ENCODE data around the gene RUSC2. TPM values are rescaled to one million over a fixed set of nuclear protein-coding genes. Genes with fewer than 3 reads are reported as not detected.

RUSC2 gene
- total and polyA plus RNA-seq, 3 donors from 2014 or later = 28.7 to 78.1 (median 32.3) TPM

DNA sequence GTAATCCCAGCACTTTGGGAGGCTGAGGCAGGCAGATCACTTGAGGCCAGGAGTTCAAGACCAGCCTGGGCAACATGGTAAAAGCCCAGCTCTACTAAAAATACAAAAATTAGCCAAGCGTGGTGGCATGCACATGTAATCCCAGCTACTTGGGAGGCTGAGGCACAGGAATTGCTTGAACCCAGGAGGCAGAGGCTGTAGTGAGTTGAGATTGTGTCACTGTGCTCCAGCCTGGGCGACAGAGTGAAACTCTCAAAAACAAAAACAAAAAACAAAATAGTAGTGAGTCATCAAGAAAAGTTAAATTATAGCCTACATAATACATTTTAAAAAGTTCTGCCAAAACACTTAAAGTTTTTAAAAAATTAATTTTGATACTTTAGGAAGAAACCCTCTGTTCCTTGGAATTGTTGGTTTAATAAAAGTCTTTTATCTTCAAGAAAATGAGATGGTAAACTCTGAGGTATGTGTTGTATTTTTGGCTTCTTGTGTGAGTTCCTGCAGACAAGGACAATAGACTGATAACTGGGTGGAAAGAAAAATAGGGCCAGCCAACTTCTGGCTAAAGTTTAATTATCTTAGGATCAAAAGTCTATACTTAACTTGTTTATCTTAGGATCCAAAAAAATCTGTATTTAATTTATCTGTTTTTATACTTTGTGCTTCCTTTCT, 9.3 kb downstream of the RUSC2 start:
- no peaks in the 10 kb centered on the region for H3K4me1 ChIP-seq
- no peaks in the 10 kb centered on the region for H3K27me3 ChIP-seq
- 60 to 80% methylated on average over 2 of the region's 2 CpGs for WGBS, 2 donors
- H3K9me3 ChIP-seq = no peaks in the 10 kb centered on the region
- intact Hi-C loops (cut with DNase I; ENCODE audit: low total_unique reads) = no loop called here
- H3K36me3 ChIP-seq (ENCODE audit: low read depth, missing control alignments) = no peaks in the 10 kb centered on the region
- no peak for DNase-seq
- H3K4me3 ChIP-seq = no peak overlapping the region
- peak overlapping the region in 1 of 2 donors; percentile 68 for H3K27ac ChIP-seq
- TF ChIP-seq POLR2A (IDR thresholded peaks at IDR 0.05) = no peak
- TF ChIP-seq, protein P1, sequence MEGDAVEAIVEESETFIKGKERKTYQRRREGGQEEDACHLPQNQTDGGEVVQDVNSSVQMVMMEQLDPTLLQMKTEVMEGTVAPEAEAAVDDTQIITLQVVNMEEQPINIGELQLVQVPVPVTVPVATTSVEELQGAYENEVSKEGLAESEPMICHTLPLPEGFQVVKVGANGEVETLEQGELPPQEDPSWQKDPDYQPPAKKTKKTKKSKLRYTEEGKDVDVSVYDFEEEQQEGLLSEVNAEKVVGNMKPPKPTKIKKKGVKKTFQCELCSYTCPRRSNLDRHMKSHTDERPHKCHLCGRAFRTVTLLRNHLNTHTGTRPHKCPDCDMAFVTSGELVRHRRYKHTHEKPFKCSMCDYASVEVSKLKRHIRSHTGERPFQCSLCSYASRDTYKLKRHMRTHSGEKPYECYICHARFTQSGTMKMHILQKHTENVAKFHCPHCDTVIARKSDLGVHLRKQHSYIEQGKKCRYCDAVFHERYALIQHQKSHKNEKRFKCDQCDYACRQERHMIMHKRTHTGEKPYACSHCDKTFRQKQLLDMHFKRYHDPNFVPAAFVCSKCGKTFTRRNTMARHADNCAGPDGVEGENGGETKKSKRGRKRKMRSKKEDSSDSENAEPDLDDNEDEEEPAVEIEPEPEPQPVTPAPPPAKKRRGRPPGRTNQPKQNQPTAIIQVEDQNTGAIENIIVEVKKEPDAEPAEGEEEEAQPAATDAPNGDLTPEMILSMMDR (IDR thresholded peaks at IDR 0.05) = no peak

DNA sequence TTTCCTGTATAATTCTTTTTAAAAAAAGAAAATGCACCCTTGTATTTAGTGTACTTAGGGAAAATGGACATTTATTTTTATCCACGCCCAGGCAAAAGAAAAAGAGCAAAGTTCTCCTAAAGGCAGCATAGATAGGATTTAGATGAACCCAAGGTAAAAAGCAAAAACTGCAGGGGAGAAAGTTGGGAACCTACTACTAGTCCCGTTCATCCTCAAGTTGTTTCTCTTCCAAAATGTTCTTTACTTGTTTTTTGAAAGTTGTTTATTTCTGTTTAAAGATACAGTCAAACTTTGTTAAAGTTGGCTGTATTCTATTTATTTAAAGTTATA, 9.8 kb downstream of the RUSC2 start:
- DNase-seq = no peak
- Histone ChIP-seq H3K36me3 (ENCODE audit: low read depth, missing control alignments) (no peaks in the 10 kb centered on the region), H3K9me3 (no peaks in the 10 kb centered on the region), H3K27me3 (no peaks in the 10 kb centered on the region), H3K27ac (peak overlapping the region in 1 of 2 donors; percentile 68), H3K4me3 (no peak overlapping the region), H3K4me1 (no peaks in the 10 kb centered on the region)
- WGBS, 2 donors = 57 to 59% methylated on average over 2 of the region's 2 CpGs
- TF ChIP-seq POLR2A (IDR thresholded peaks at IDR 0.05) = no peak
- TF ChIP-seq, protein P1 (IDR thresholded peaks at IDR 0.05) = no peak
- intact Hi-C loops (cut with DNase I; ENCODE audit: low total_unique reads) = no loop called here

DNA sequence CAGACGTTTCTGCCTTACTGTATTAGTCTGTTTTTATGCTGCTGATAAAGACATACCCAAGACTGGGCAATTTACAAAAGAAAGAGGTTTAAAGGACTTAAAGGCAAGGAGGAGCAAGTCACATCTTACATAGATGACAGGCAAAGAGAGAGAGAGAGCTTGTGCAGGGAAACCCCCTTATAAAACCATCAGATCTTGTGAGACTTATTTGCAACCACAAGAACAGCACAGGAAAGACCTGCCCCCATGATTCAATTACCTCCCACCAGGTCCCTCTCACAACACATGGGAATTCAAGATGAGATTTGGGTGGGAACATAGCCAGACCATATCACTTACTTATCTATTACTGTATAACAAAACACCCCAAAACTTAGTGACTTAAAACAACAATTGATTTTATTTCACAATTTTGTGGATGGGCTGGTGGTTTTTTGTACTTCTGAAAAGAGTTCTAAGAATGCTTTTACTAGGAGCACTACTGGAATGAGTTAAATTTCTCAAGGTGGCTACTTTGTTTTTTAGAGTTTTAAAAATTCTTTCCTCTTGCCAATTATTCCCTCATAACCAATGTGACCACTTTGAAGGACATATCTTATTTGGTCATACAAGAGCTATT, 10.3 kb downstream of the RUSC2 start:
- H3K4me1 ChIP-seq = no peaks in the 10 kb centered on the region
- TF ChIP-seq, protein P1 (IDR thresholded peaks at IDR 0.05) = no peak
- no peak for TF ChIP-seq POLR2A (IDR thresholded peaks at IDR 0.05)
- intact Hi-C loops (cut with DNase I; ENCODE audit: low total_unique reads) = no loop called here
- H3K27me3 ChIP-seq = no peaks in the 10 kb centered on the region
- H3K4me3 ChIP-seq = no peak overlapping the region
- 41 to 42% methylated on average over 1 of the region's 1 CpG for WGBS, 2 donors
- H3K27ac ChIP-seq = peak overlapping the region in 1 of 2 donors; percentile 68
- no peaks in the 10 kb centered on the region for H3K36me3 ChIP-seq (ENCODE audit: low read depth, missing control alignments)
- H3K9me3 ChIP-seq = no peaks in the 10 kb centered on the region
- DNase-seq = no peak

DNA sequence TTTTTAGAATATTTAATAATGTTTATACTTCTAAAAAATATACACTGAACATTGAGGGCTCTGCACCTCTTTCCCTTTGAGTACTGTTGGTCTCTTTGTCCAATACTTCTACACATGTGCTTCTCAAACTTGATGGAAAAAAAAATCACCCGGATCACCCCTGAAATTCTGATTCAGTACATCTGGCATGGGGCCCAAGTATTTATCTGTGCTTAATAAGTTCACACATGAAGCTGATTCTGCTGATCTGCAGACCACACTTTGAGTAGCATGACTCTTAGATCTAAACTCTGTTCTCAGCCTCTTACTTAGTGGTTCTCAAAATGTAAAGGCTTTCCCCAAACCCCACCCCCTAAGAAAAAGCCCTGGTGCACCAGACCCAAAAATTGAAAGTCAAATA, 12.0 kb downstream of the RUSC2 start:
- Histone ChIP-seq H3K9me3 (no peaks in the 10 kb centered on the region), H3K27ac (no peak overlapping the region), H3K4me3 (no peak overlapping the region), H3K27me3 (no peaks in the 10 kb centered on the region), H3K4me1 (no peaks in the 10 kb centered on the region), H3K36me3 (ENCODE audit: low read depth, missing control alignments) (no peaks in the 10 kb centered on the region)
- 40 to 62% methylated on average over 1 of the region's 1 CpG for WGBS, 2 donors
- no peak for DNase-seq
- TF ChIP-seq, protein P1 (IDR thresholded peaks at IDR 0.05) = no peak
- TF ChIP-seq POLR2A (IDR thresholded peaks at IDR 0.05) = no peak
- intact Hi-C loops (cut with DNase I; ENCODE audit: low total_unique reads) = no loop called here

DNA sequence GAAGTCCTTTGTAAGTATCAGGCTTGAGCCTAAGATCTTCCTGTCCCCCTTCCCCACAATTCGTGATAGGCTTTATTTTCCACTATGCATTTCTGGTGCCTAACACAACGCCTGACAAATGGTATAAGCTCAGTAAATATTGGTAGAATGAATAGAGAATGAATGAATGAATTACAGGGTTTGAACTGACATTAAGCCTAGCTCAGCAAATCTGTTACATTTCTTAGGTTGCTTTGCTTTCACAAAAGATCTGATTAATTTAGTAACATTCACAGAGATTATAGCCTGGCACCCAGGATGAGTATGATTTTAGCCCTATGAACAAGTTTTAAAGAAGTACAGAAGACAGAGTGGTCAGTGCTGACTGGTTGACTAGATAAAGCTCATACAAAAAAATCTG, 16.4 kb downstream of the RUSC2 start:
- no peak for DNase-seq
- Histone ChIP-seq H3K27ac (no peak overlapping the region), H3K36me3 (ENCODE audit: low read depth, missing control alignments) (no peaks in the 10 kb centered on the region), H3K9me3 (no peaks in the 10 kb centered on the region), H3K4me3 (no peak overlapping the region), H3K4me1 (peaks cover 11% of the 10 kb centered on the region), H3K27me3 (no peaks in the 10 kb centered on the region)
- 92 to 97% methylated on average over 2 of the region's 2 CpGs for WGBS, 2 donors
- TF ChIP-seq POLR2A (IDR thresholded peaks at IDR 0.05) = no peak
- TF ChIP-seq, protein P1 (IDR thresholded peaks at IDR 0.05) = no peak
- intact Hi-C loops (cut with DNase I; ENCODE audit: low total_unique reads) = no loop called here

Measured in testis (tissue), 3 donors.